Esophagus squamous epithelium (tissue), 5 donors: ENCODE data around the gene DICER1. TPM values are rescaled to one million over a fixed set of nuclear protein-coding genes. Genes with fewer than 3 reads are reported as not detected.

Source experiments
- DNase-seq: peaks from one replicate; lab custom pipeline; 2025; lab: John Stamatoyannopoulos, UW
- H3K27ac ChIP-seq, 4 donors: fragments of 200-600 bp; sonication (generic); one replicate each; pipeline ENCODE4 v1.5.1; 2016 to 2019; ENCODE audit warnings: mild to moderate bottlenecking in 1 of 4
- H3K27me3 ChIP-seq, 4 donors: fragments of 200-600 bp; sonication (generic); 1 replicate in 3 of 4; 2 replicates in 1 of 4; pipeline versions ENCODE4 v1.5.1 to v1.6.0; 2017 to 2021; ENCODE audit warnings: antibody characterized with exemption in 1 of 4
- H3K36me3 ChIP-seq, 3 donors: fragments of 200-600 bp; sonication (generic); one replicate each; pipeline ENCODE4 v1.5.1; 2016 to 2019
- H3K4me1 ChIP-seq, 3 donors: fragments of 200-600 bp; sonication (generic); one replicate each; pipeline ENCODE4 v1.5.1; 2017 to 2019
- H3K4me3 ChIP-seq, 4 donors: fragments of 200-600 bp; sonication (generic); 1 replicate in 3 of 4; 2 replicates in 1 of 4; pipeline ENCODE4 v1.5.1; 2016 to 2019; ENCODE audit warnings: mild to moderate bottlenecking in 2 of 4, moderate library complexity in 1 of 4
- H3K9me3 ChIP-seq, 3 donors: fragments of 200-600 bp; sonication (generic); one replicate each; pipeline ENCODE4 v1.5.1; 2016 to 2019
- POLR2A ChIP-seq, 4 donors: fragments of 450-650 bp; IDR thresholded peaks; one replicate each; pipeline ENCODE4 v1.6.1; 2017; ENCODE audit warnings: antibody characterized with exemption in 4 of 4, mild to moderate bottlenecking in 4 of 4, moderate library complexity in 3 of 4
- WGBS, 2 donors: methylation state at CpG; one replicate each; pipeline ENCODE4 v1.1.5; 2018; 5-methylcytosine and 5-hydroxymethylcytosine counted together
- intact Hi-C: fragments of 100-400 bp; cut with DNase I; formaldehyde crosslinking; loops from one replicate; pipeline ENCODE4 v1.15.0; 2022
- total RNA-seq, 4 donors: library from RNA; depleted of rRNA; stranded (reverse); fragments of >200 nt; gene quantifications; one replicate each; pipeline ENCODE4 v1.1.0, GENCODE V29; 2016
- TF ChIP-seq, protein P1 (sequence below), 6 experiments: fragments of 450-650 bp in 4 of 6; fragments of 200-600 bp in 2 of 6; sonication (generic) in 2 of 6; IDR thresholded peaks; one replicate each; pipeline ENCODE4 v1.5.1; 2016 to 2019; ENCODE audit warnings: antibody characterized with exemption in 6 of 6, mild to moderate bottlenecking in 4 of 6, moderate library complexity in 4 of 6
- donor health status: DM: yes; HTN: yes; CAD: no.

DICER1 gene
- total RNA-seq, 4 donors from 2014 or later: 39.4 to 79.7 (median 55.7) TPM

GRCh38 chr14:95113476-95113875, 43.9 kb downstream of the DICER1 start:
- H3K4me1 ChIP-seq: no peaks in the 10 kb centered on the region
- intact Hi-C loops: no loop called here
- TF ChIP-seq POLR2A (IDR thresholded peaks at IDR 0.05): no peak
- TF ChIP-seq, protein P1, sequence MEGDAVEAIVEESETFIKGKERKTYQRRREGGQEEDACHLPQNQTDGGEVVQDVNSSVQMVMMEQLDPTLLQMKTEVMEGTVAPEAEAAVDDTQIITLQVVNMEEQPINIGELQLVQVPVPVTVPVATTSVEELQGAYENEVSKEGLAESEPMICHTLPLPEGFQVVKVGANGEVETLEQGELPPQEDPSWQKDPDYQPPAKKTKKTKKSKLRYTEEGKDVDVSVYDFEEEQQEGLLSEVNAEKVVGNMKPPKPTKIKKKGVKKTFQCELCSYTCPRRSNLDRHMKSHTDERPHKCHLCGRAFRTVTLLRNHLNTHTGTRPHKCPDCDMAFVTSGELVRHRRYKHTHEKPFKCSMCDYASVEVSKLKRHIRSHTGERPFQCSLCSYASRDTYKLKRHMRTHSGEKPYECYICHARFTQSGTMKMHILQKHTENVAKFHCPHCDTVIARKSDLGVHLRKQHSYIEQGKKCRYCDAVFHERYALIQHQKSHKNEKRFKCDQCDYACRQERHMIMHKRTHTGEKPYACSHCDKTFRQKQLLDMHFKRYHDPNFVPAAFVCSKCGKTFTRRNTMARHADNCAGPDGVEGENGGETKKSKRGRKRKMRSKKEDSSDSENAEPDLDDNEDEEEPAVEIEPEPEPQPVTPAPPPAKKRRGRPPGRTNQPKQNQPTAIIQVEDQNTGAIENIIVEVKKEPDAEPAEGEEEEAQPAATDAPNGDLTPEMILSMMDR (IDR thresholded peaks at IDR 0.05): no peak
- peaks cover 0 to 100% (median 8%) of the 10 kb centered on the region in 3 donors for H3K36me3 ChIP-seq
- WGBS, 2 donors: 95 to 100% methylated on average over 4 of the region's 4 CpGs
- no peaks in the 10 kb centered on the region for H3K9me3 ChIP-seq
- H3K27ac ChIP-seq: no peak overlapping the region
- H3K4me3 ChIP-seq: no peak overlapping the region
- DNase-seq: no peak
- no peaks in the 10 kb centered on the region for H3K27me3 ChIP-seq

- Histone ChIP-seq H3K36me3 (peaks cover 0 to 100% (median 16%) of the 10 kb centered on the region in 3 donors), H3K4me1 (no peaks in the 10 kb centered on the region), H3K4me3 (no peak overlapping the region), H3K27me3 (no peaks in the 10 kb centered on the region), H3K9me3 (no peaks in the 10 kb centered on the region), H3K27ac (no peak overlapping the region)
- intact Hi-C loops: no loop called here
- 84 to 91% methylated on average over 2 of the region's 2 CpGs for WGBS, 2 donors
- no peak for DNase-seq
- TF ChIP-seq, protein P1 (IDR thresholded peaks at IDR 0.05): no peak
- TF ChIP-seq POLR2A (IDR thresholded peaks at IDR 0.05): no peak
These were observed 45.7 kb downstream of the DICER1 start for GRCh38 chr14:95111507-95112164.

DNA sequence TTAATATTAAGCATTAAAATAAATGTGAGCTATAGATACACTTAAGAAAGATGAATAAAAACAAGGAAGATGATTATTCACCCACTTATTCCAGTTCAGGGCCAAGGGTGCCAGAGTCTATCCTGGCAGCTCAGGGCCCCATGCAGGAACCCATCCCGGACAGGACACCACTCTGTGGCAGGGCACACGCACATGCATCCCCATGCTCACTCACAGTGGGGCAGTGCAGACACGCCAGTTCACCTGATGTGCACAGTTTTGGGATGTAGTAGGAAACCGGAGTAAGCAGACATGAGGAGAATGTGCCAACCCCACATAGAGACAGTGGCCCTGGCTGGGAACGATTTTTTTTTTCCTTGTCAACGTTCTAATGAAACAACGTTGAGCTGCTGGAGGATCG, 47.2 kb downstream of the DICER1 start:
- Histone ChIP-seq H3K9me3 (no peaks in the 10 kb centered on the region), H3K4me1 (no peaks in the 10 kb centered on the region), H3K4me3 (no peak overlapping the region), H3K27ac (no peak overlapping the region), H3K27me3 (no peaks in the 10 kb centered on the region), H3K36me3 (peaks cover 0 to 100% (median 16%) of the 10 kb centered on the region in 3 donors)
- DNase-seq: no peak
- intact Hi-C loops: no loop called here
- 90 to 94% methylated on average over 8 of the region's 8 CpGs for WGBS, 2 donors
- TF ChIP-seq, protein P1 (IDR thresholded peaks at IDR 0.05): no peak
- TF ChIP-seq POLR2A (IDR thresholded peaks at IDR 0.05): no peak

GRCh38 chr14:95107711-95108110, 49.6 kb downstream of the DICER1 start:
- no peak overlapping the region for H3K4me3 ChIP-seq
- TF ChIP-seq, protein P1 (IDR thresholded peaks at IDR 0.05): no peak
- no peak for TF ChIP-seq POLR2A (IDR thresholded peaks at IDR 0.05)
- peaks cover 10 to 100% (median 27%) of the 10 kb centered on the region in 3 donors for H3K36me3 ChIP-seq
- DNase-seq: no peak
- no peaks in the 10 kb centered on the region for H3K27me3 ChIP-seq
- no peak overlapping the region for H3K27ac ChIP-seq
- H3K4me1 ChIP-seq: no peaks in the 10 kb centered on the region
- WGBS, 2 donors: 92 to 94% methylated on average over 4 of the region's 4 CpGs
- no peaks in the 10 kb centered on the region for H3K9me3 ChIP-seq
- intact Hi-C loops: no loop called here

GRCh38 chr14:95106971-95107370, 50.4 kb downstream of the DICER1 start:
- WGBS, 2 donors: 85 to 89% methylated on average over 6 to 7 of the region's 7 CpGs
- Histone ChIP-seq H3K9me3 (no peaks in the 10 kb centered on the region), H3K4me3 (no peak overlapping the region), H3K27ac (no peak overlapping the region), H3K36me3 (peaks cover 10 to 100% (median 27%) of the 10 kb centered on the region in 3 donors), H3K4me1 (no peaks in the 10 kb centered on the region), H3K27me3 (no peaks in the 10 kb centered on the region)
- TF ChIP-seq POLR2A (IDR thresholded peaks at IDR 0.05): no peak
- TF ChIP-seq, protein P1 (IDR thresholded peaks at IDR 0.05): no peak
- no peak for DNase-seq
- intact Hi-C loops: no loop called here
